ENCODE measurements around the gene SS18L1.

- no peak for TF ChIP-seq CTCF (conservative IDR thresholded peaks at IDR 0.05; ENCODE audit: low read length)
- TF ChIP-seq EZH2phosphoT487 (IDR thresholded peaks at IDR 0.05; ENCODE audit: borderline replicate concordance) = no peak
Measured at GRCh38 chr20:62226707-62227590, 83.4 kb downstream of the SS18L1 start.
